HG02610 (cell line): ENCODE measurements around the gene PIP5K1B.

Experiments used
- ATAC-seq: cut with Tn5 transposase; IDR thresholded peaks from one replicate; pipeline ENCODE4 v1.9.1; 2021; ENCODE audit warnings: mild to moderate bottlenecking, moderate library complexity; ENCODE audit not compliant: unreplicated experiment

PIP5K1B gene

DNA sequence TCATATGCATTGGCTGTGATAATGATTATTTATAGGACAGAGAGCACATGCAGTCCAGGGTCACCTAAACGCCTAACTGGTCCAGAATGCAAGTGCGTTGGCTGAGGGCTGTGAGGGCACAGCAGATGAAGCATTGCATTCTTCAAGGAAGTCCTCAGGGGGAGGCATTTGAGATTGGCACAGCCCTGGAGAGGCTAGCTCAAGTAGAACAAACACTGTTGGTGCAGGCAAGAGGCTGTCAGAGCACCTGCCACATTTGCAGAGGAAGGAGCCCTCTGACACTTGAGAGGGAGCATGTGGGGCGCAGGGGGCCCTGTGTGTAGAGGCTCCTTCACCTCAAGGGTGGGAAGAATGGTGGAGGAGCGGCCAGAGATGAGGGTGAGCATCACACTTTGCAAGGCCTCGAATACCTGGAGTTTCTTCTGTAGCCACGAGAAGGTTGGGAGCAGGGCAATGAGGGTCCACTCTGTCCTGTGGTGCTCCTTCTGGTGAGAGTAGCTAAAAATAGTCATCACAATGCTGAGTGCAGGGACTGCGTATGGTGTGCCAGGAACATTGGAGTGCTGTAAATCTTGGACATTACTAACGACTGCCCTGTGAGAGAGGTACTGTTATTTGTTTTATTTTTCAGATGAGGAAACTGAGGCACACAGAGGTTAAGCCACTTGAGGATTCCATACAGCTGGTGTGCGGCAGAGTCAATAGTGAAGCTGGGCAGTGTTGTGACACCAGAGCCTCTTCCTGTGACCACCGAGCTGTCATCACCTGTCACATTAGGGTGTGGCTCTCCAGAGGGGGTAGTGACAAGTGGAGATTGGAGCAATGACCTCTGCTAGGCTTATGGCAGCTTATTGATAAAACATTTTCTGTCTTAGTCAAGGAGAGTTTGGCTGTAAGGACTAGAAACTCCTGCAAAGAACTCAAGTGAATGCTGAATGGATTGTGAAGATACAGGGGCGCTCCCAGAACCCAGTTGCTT is 100.2 kb downstream of the PIP5K1B start:
- no peak for ATAC-seq

GRCh38 chr9:68805890-68806517 is 101.0 kb downstream of the PIP5K1B start:
- no peak for ATAC-seq

GRCh38 chr9:68808338-68808890 is 103.4 kb downstream of the PIP5K1B start:
- no peak for ATAC-seq

DNA sequence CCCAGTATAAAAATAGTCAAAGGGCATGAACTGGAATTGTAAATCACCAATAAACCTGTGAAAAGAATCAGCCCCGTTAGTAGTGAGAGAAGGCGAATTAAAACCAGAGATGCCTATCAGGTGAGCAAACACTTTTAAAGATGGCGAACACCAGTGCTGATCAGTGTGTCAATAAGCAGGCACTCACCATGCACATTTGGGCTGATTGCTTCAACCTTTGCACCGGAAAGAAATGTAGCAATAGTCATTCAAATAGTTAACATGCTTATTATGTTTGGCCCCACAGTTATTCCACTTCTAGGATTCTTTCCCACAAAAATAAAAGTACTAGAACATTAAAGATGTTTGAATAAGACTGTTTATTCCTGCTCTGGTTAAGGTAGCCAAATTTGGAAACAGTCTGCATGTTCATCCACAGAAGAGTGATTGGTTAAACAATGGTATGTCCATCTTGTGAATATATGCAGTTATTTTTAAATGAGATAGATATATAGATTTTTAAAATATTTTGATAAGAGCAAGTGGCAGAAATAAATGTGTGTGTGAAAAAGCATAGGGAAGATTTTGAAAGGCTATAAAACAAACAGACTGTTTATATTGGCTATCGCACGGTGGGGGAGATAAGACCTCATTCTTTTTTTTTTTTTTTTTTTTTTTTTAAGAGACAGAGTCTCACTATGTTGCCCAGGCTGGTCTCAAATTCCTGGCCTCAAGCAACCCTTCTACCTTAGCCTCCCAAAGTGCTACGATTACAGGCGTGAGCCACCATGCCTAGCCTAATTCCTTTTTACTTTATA is 112.2 kb downstream of the PIP5K1B start:
- ATAC-seq: no peak

DNA sequence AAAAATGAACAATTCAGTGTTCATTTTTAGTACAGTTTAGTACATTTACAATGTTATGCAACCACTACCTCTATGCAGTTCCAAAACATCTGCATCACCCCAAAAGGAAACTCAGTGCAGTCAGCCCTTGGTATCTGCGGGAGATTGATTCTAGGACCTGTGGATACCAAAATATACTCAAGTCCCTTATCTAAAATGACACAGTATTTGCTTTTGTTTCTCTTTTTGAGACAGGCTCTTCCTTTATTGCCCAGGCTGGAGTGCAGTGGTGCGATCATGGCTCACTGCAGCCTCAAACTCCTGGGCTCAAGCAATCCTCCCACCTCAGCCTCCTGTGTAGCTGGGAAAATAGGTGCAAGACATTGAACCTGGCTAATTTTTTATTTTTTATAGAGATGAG is 114.0 kb downstream of the PIP5K1B start:
- no peak for ATAC-seq

DNA sequence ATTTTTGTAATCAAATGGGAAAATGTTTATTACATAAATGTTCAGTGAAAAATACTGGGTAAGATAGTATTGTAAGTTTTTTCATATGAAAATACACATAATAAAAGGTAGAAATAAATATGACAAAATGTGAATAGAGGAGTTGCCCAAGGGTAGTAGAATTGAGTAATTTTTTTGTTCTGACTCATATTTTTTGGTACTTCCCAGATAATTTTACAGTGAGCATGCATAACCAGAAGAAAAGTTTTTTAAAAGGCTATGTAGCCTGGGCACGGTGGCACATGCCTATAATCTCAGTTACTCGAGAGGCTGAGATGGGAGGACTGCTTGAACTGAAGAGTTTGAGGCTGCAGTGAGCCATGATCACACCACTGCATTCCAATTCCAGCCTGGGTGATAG is 116.9 kb downstream of the PIP5K1B start:
- no peak for ATAC-seq

- ATAC-seq: no peak
Measured at GRCh38 chr9:68822596-68823165, 117.6 kb downstream of the PIP5K1B start.

DNA sequence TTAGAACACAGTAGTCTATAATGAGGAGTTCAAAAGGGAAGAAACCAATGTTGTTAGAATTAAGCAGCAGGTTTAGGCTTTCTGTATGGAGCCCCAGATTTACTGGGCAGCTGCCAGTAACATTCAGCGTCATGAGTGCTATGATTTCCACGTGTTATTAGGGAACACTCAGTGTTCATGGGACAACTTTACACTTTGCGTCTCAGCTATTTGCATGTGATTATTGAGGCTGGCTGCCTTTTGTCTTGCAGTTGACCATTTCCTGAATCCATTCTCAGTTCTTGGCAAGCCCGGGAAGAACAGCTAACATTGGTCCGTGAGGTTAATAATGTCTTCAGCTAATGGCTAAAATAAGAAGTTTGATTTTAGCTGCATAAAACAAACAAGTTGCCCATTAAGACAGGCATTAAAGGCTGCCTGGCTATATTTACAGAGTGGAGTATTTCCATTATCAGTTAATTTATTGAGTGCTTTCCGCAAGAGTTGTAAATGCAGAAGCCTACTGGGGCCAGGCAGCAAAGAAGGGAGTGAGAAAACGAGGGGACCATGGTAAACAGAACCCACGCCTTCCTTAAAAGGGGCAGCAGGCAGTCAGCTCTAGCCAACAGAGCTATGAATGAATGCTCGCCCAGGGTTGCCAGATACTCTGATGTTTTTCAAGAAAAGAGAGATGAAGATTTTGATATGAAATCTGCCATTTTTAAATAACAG is 120.9 kb downstream of the PIP5K1B start:
- ATAC-seq: no peak

GRCh38 chr9:68827837-68828744 is 123.1 kb downstream of the PIP5K1B start:
- no peak for ATAC-seq

DNA sequence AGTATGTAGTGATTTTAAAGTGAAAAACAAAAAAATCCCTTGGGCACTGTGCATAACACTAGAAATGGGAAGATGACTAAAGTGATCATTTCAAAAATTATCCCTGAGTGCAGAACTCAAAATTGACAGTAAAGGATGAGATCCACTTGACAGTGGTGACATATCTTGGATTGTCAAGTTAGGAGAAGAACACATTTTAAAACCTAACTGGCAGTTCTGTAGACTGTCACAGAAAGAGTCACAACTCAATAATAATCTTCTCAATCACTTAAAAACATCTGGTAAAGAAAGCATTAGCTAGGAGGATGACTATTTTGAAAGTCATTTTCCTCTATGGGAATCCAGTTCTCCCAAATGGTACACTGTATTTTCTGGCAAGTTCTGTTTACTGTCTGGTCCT is 127.1 kb downstream of the PIP5K1B start:
- ATAC-seq: no peak

DNA sequence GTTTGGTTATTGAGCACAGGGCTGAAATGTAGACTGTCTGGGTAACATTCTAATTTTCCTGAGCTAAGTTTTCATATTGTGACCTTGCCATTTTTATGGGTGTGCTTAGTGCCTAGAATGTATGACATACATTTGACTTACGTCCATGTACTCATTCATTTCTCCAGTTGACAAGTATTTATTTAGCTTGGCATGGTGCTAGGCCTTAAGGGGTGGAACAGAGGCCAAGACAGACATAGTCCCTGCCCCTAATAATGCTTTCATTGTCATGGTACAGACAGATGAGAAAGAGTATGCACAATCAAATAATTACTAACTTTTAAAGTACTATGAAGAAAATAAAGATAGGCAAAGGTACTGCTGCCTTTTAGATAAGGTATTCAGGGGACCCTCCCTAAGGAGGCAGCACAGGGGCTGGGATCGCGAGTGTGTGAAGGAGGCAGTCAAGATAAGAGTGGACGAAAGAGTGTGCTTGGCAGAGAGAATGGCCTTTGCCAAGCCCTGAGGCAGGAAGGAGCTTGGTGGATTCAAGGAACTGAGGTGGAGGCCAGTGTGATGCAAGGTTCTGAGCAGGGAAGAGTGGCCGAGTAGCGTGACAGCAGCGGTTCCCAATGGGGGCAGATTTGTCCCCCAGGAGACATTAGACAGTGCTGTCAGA is 128.0 kb downstream of the PIP5K1B start:
- no peak for ATAC-seq

DNA sequence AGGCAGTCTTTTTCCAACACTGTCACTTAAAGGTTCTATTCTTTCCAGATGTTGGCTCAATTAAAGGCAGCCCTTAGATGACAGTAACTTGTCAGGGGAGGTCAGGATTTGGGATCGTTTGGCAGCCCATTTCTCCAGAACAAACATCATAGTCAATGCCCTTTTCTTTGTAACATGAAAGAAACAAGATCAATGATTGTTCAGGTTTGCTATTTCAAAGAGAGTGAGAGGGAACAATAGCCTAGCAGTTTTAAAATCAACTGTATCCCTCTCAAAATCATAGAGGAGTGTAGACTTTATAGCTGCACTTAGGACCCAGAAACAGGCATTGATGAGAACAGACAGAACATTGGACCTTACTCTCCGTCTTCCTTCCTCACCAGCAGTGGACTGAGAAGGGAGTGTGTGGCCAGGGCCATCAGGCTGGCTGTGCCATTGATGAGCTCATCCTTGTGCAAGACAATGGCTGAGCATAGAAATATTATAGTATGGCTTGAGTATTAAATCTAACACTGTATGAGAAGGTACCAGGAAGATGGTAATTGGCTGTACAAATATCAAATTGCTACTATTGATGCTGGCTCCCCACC is 130.0 kb downstream of the PIP5K1B start:
- no peak for ATAC-seq

GRCh38 chr9:68836788-68837187 is 131.7 kb downstream of the PIP5K1B start:
- ATAC-seq: no peak

DNA sequence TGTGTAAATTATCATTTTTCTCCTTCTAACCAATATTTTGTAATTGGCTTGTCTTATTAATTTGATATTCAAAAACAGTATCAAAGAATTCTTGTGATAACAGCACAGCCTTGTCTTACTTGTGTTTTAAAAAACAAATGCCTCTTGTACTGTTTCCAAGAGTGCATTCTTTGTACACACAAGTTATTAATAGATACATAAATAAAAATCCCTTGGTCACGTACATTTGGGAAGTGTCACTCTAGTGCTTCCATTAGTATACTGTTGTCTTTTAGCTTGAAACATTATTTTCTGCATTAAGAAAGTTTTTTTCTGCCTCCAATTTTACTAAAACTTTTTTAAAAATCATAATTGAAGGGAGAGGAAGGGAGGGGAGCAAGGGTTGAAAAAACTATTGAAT is 133.2 kb downstream of the PIP5K1B start:
- no peak for ATAC-seq

GRCh38 chr9:68841276-68842052 is 136.4 kb downstream of the PIP5K1B start:
- ATAC-seq: no peak

GRCh38 chr9:68842568-68842967 is 137.5 kb downstream of the PIP5K1B start:
- ATAC-seq: no peak

- no peak for ATAC-seq
Measured at GRCh38 chr9:68843239-68843638, 138.2 kb downstream of the PIP5K1B start.
